HG03039 (cell line): ENCODE measurements around the gene MAU2.

Experiments used
- ATAC-seq: cut with Tn5 transposase; IDR thresholded peaks from one replicate; pipeline ENCODE4 v1.9.1; 2021; ENCODE audit warnings: mild to moderate bottlenecking, moderate library complexity; ENCODE audit not compliant: unreplicated experiment

The MAU2 gene

GRCh38 chr19:19320361-19321140 lies at the start of gene MAU2, which contains the start of gene SUGP1:
Gene MAU2 (plus strand): TSS chr19:19320829. CDS start chr19:19320860, 31 bp downstream.
Gene SUGP1 (minus strand): TSS chr19:19320509. CDS start chr19:19320496, 13 bp downstream.
- peak; percentile 81 for ATAC-seq

- ATAC-seq, result no peak
Observed at GRCh38 chr19:19271828-19272599, 48.6 kb upstream of the MAU2 start.

- no peak for ATAC-seq
Observed at GRCh38 chr19:19274146-19274545, 46.5 kb upstream of the MAU2 start.

- ATAC-seq, result no peak
Observed at GRCh38 chr19:19274716-19275565, 45.7 kb upstream of the MAU2 start.

- ATAC-seq, result no peak
Observed at GRCh38 chr19:19276386-19276785, 44.2 kb upstream of the MAU2 start.

- no peak for ATAC-seq
Observed at GRCh38 chr19:19276851-19277250, 43.8 kb upstream of the MAU2 start.

- ATAC-seq, result no peak
Observed at GRCh38 chr19:19278315-19278714, 42.3 kb upstream of the MAU2 start.

- ATAC-seq, result no peak
Observed at GRCh38 chr19:19279062-19279612, 41.5 kb upstream of the MAU2 start.

GRCh38 chr19:19279853-19280252 lies 40.8 kb upstream of the MAU2 start:
- no peak for ATAC-seq

GRCh38 chr19:19280561-19280960 lies 40.1 kb upstream of the MAU2 start:
- no peak for ATAC-seq

- ATAC-seq, result no peak
Observed at GRCh38 chr19:19285686-19286085, 34.9 kb upstream of the MAU2 start.

GRCh38 chr19:19292607-19293006 lies 28.0 kb upstream of the MAU2 start:
- ATAC-seq, result no peak

GRCh38 chr19:19294914-19295313 lies 25.7 kb upstream of the MAU2 start:
- no peak for ATAC-seq

- no peak for ATAC-seq
Observed at GRCh38 chr19:19296953-19297689, 23.5 kb upstream of the MAU2 start.

- ATAC-seq, result no peak
Observed at GRCh38 chr19:19297759-19298158, 22.9 kb upstream of the MAU2 start.

- ATAC-seq, result no peak
Observed at GRCh38 chr19:19300613-19301012, 20.0 kb upstream of the MAU2 start.

GRCh38 chr19:19303411-19303810 lies 17.2 kb upstream of the MAU2 start:
- no peak for ATAC-seq

- ATAC-seq, result no peak
Observed at GRCh38 chr19:19304186-19304965, 16.3 kb upstream of the MAU2 start.

- no peak for ATAC-seq
Observed at GRCh38 chr19:19305066-19305465, 15.6 kb upstream of the MAU2 start.
